Mesodermal cell (in vitro differentiated cells): ENCODE measurements around the gene C20orf96.
A peak's percentile ranks its signal among the peaks of the same experiment; 100 is the strongest.

Experiments used
- H3K27ac ChIP-seq: 2 replicates; pipeline ENCODE4 v1.7.0; 2013; ENCODE audit warnings: mild to moderate bottlenecking, low read depth, low read length, moderate library complexity; ENCODE audit not compliant: severe bottlenecking
- H3K36me3 ChIP-seq: 2 replicates; pipeline ENCODE4 v1.7.1; 2013; ENCODE audit warnings: mild to moderate bottlenecking, low read length, moderate library complexity; ENCODE audit not compliant: control insufficient read depth, insufficient read depth
- H3K4me1 ChIP-seq: one replicate; pipeline ENCODE4 v1.7.1; 2013; ENCODE audit warnings: mild to moderate bottlenecking, low read length; ENCODE audit not compliant: insufficient read depth, control insufficient read depth, poor library complexity, severe bottlenecking
- H3K4me3 ChIP-seq: 2 replicates; pipeline ENCODE4 v1.7.0; 2013; ENCODE audit warnings: low read length, control low read depth, mild to moderate bottlenecking; ENCODE audit not compliant: insufficient read depth, poor library complexity, severe bottlenecking; ENCODE audit errors: extremely low read depth
- H3K9me3 ChIP-seq: 2 replicates; pipeline ENCODE4 v1.7.1; 2013; ENCODE audit warnings: mild to moderate bottlenecking, low read length, moderate library complexity; ENCODE audit not compliant: control insufficient read depth
- WGBS, 2 experiments: methylation state at CpG; one replicate each; pipeline ENCODE4 v1.1.5; 2013; ENCODE audit warnings: missing lambda C conversion rate in 2 of 2; ENCODE audit not compliant: insufficient coverage in 2 of 2; 5-methylcytosine and 5-hydroxymethylcytosine counted together

Gene C20orf96

DNA sequence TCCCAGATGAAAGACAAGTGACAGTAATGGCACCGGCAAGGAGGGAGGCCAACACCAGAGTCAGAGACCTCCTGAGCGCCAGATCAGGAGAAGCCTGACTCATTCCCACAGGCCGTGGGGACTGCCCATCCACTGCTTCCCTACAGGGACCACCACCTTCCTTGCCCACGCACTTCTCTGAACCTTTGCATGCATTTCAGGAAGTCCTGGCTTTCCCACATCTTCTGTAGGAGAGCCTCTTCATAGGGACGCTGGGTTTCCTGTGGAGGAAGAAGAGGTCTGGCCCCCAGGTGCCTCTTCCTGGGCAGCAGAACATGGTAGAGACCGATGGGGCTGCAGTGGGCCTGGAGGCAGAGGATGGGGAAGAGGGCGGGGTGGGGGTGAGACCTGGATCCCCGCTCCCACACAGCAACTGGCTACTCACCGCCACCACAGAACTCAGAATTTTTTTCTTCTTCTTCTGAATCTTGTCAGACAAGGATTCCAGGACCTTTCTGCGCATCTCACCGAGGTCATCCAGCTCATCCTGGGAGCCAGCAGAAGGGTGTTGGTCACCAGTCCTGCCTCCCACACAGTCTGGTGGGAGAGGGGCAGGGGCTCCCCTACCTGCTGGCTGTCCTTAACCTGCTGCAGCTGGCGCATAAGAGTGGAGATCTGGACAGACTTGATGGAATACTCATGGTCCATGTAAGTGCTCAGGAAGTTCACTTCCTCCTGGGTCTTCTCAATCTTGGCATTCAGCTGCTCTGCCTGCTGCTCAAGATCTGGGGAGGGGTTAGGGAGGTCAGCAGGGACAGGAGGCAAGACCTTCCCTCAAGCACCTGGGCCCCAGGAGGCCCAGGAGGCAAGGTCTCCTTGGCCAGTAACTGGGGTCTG lies 13.7 kb downstream of the C20orf96 start:
- Histone ChIP-seq H3K27ac (no peak overlapping the region), H3K36me3 (peaks cover 75% of the 10 kb centered on the region), H3K4me1 (no peaks in the 10 kb centered on the region), H3K9me3 (no peaks in the 10 kb centered on the region), H3K4me3 (no peak overlapping the region)
- WGBS, 2 experiments, result 90 to 99% methylated on average over 7 to 8 of the region's 12 CpGs

DNA sequence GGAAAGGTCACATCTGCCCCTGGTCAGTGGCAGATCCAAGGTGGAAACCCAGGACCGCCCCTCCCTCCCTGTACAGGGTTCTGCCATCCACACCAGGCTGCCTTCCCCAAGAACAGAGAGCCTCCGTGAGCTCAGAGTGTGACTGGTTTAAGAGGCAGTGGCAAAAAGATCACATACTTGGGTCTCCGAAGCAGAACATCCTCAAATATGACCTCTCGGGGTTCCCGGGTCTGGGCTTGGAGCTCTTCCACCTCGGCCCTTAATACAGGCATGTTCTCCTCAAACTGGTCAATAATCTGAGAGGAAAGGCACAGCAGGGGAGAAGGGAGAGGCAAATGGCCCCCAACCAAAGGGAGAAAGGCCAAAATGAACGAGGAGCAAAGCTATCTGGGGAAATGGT lies 14.8 kb downstream of the C20orf96 start:
- WGBS, 2 experiments, result 96 to 99% methylated on average over 4 to 5 of the region's 7 CpGs
- H3K27ac ChIP-seq, result no peak overlapping the region
- peaks cover 71% of the 10 kb centered on the region for H3K36me3 ChIP-seq
- no peaks in the 10 kb centered on the region for H3K9me3 ChIP-seq
- H3K4me1 ChIP-seq, result no peaks in the 10 kb centered on the region
- no peak overlapping the region for H3K4me3 ChIP-seq

DNA sequence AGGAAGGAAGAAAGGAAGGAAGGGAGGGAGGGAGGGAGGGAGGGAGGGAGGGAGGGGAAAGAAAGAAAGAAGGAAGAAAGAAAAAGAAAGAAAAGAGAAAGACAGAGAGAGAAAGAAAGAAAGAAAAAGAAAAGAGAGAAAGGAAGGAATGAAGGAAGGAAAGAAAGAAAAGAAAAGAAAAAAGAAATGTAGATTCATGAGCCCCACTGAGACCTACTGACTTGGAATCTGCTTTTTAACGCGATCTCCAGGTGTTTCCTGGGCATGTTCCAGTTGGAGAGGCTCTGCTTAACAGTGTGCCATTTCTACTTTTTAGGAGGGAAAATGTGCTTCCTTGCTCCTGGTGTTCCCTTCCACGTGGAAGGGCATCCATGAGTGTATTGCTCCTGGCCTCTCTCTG lies 16.7 kb downstream of the C20orf96 start:
- H3K9me3 ChIP-seq, result no peaks in the 10 kb centered on the region
- no peak overlapping the region for H3K27ac ChIP-seq
- 50 to 67% methylated on average over 2 to 3 of the region's 3 CpGs for WGBS, 2 experiments
- H3K4me1 ChIP-seq, result no peaks in the 10 kb centered on the region
- no peak overlapping the region for H3K4me3 ChIP-seq
- H3K36me3 ChIP-seq, result peaks cover 59% of the 10 kb centered on the region

DNA sequence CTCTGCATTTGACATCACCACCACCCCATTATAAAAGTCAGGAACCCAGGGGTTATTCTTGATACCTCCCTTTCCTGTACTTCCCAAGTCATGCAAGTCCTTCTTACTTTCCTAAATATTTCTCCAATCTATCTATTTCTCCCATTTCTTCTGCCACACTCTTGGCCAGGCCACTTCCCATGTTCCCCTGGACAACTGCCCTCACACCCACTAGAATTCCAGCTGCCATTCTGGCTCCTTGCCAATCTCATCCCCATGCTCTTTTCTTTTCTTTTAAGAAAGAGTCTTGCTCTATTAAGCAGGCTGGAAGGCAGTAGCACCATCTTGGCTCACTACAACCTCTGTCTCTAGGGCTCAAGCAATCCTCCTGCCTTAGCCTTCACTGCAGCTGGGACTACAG lies 17.8 kb downstream of the C20orf96 start:
- no peak overlapping the region for H3K4me3 ChIP-seq
- H3K36me3 ChIP-seq, result peaks cover 49% of the 10 kb centered on the region
- no peak overlapping the region for H3K27ac ChIP-seq
- H3K9me3 ChIP-seq, result no peaks in the 10 kb centered on the region
- no peaks in the 10 kb centered on the region for H3K4me1 ChIP-seq

DNA sequence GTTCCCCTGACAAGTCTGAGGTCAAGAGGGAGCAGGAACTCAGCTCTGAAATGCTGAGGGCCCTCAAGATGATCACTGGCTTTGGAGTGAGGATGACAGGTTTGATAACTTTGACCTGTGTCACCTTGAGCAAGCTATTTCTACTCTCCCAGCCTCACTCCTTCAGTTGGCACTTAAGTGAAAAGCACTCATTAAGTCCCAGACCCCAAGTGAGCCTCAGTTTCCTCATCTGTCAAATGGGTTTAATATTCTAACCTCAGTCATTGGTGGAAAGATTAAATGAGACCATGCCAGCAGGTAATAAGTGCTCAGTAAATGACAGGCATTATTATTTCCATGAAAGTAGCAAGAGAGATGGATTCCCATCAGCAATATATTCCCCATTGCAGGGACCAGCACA lies 19.0 kb downstream of the C20orf96 start:
- Histone ChIP-seq H3K27ac (no peak overlapping the region), H3K4me1 (no peaks in the 10 kb centered on the region), H3K36me3 (peaks cover 37% of the 10 kb centered on the region), H3K9me3 (no peaks in the 10 kb centered on the region), H3K4me3 (no peak overlapping the region)

DNA sequence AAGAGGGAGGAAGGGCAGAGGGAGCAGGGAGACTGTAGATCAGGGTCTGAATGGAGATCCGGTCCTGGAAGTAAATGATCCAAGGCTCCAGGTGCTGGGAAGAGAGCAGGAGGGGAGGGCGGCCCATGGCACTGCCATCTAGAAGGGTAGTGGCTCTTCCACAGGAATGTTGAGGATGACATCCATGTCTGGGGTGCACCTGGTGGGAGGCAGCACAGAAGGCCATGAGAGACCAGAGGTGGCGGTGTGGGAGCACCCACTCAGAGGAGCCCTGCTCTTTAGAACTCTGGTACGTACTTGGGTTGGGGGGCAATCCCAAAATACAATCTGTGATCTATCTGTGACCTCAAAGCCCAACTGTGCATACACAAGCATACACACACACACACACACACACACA lies 19.5 kb downstream of the C20orf96 start:
- Histone ChIP-seq H3K27ac (no peak overlapping the region), H3K4me1 (no peaks in the 10 kb centered on the region), H3K36me3 (peaks cover 33% of the 10 kb centered on the region), H3K9me3 (no peaks in the 10 kb centered on the region), H3K4me3 (no peak overlapping the region)
- WGBS, 2 experiments, result 87 to 94% methylated on average over 3 of the region's 4 CpGs

DNA sequence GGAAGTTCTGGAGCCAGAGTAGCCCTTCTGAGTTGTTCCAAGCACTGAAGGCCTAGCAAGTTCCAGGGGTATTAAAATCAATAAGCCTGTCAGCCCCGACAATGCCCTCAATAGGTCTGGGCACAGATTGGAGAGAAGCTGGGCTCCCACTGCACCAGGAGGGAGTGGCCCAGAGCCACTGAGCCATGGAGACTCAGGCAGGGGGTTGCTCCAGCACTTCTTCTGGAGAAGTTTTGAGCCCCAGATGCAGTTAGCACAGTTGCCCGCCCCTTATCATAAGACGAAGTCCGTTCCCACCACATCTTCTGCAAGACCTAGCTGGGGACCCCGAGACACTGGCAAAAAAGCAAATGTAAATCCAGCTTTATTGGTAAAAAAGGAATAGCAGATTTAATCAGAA lies 20.0 kb downstream of the C20orf96 start:
- Histone ChIP-seq H3K36me3 (peaks cover 27% of the 10 kb centered on the region), H3K4me1 (no peaks in the 10 kb centered on the region), H3K27ac (no peak overlapping the region), H3K4me3 (no peak overlapping the region), H3K9me3 (no peaks in the 10 kb centered on the region)
- 92 to 96% methylated on average over 4 of the region's 5 CpGs for WGBS, 2 experiments

DNA sequence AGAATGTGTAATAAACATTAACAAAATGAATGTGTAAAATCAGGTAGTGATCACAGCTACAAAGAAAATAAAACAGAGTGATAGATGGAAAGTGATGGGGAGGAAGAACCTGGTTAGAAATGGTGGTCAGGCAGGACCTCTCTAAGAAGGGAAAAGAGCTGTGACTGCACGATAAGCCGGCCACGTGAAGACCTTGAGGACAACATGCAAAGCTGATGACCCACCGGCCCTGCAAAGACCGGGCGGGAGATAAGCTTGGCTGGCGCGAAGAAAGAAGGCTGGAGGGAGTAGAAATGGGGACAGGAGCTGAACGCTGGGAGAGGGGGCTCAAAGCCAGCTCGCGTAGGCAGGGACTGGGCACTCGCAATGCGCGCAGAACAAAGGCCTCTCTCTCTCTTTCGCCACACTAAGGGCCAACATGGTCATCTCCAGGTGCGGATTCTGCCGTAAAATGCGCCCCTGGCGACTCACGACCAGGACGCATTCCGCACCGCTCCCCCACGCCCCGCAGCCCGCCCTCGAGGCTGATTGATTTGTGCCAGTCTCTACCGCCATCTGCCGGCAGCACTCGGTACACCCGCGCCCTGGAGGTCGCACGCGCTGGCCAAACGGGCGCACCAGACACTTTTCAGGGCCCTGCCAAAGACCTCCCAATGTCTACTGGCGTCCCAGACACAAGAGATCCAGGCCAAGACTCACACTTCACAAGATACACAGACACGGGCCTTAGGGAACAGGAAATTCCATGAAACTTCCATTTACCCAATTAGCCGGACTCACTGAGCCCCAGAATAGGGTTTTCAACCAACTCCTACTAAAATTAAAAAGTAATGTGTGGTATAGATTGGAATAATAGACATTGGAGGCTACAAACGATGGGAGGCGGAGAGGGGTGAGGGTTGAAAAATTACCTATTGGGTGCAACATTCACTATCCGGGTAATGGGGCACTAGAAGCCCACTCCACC lies 23.7 kb downstream of the C20orf96 start:
- Histone ChIP-seq H3K36me3 (peaks cover 13% of the 10 kb centered on the region), H3K4me1 (no peaks in the 10 kb centered on the region), H3K27ac (no peak overlapping the region), H3K4me3 (peak overlapping the region; percentile 24), H3K9me3 (no peaks in the 10 kb centered on the region)
- 14 to 16% methylated on average over 36 of the region's 43 CpGs for WGBS, 2 experiments

DNA sequence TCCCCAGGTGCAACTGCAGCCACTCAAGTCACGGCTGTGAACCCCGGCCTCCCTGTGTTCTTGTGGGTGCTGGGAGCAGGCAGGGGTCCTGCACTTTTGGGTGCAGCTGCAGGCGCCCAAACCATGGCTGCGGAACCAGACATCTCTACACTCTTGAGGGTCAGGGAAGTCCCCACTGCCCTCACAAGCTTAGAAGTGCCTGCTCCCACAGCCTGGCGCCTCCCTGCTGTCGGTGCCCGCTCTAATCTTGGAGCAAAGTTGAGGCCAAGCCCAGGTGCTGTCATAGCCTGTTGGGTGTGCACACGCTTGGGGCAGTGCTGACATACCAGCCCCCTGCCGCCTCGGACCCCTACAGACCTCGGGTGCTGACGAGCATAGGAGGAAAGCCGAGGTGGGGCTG lies 26.8 kb downstream of the C20orf96 start:
- H3K27ac ChIP-seq, result no peak overlapping the region
- H3K4me1 ChIP-seq, result no peaks in the 10 kb centered on the region
- H3K36me3 ChIP-seq, result no peaks in the 10 kb centered on the region
- H3K9me3 ChIP-seq, result no peaks in the 10 kb centered on the region
- no peak overlapping the region for H3K4me3 ChIP-seq
- 85 to 89% methylated on average over 10 to 12 of the region's 13 CpGs for WGBS, 2 experiments

DNA sequence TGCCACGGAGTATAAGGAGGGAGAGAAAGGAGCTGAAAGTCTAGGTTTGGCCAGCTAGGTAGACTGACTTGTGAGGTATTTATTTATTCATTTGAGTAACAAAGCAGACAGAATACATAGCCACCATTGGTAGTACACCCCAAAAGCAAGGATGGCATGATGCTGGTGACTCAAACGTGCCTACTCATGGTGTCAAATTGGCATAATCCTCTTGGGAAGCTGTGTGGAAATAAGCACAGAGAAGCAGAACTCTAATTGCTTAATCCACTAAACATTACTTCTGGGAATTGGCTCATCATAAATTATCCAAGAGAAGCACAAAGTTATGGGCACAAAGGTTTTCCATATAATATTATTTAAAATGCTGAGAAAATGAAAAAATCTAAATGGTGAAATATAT lies 30.6 kb downstream of the C20orf96 start:
- H3K4me3 ChIP-seq, result no peak overlapping the region
- no peak overlapping the region for H3K27ac ChIP-seq
- no peaks in the 10 kb centered on the region for H3K9me3 ChIP-seq
- WGBS, 2 experiments, result no CpG with 5 or more reads among the region's 2 CpGs
- no peaks in the 10 kb centered on the region for H3K36me3 ChIP-seq
- H3K4me1 ChIP-seq, result no peaks in the 10 kb centered on the region

DNA sequence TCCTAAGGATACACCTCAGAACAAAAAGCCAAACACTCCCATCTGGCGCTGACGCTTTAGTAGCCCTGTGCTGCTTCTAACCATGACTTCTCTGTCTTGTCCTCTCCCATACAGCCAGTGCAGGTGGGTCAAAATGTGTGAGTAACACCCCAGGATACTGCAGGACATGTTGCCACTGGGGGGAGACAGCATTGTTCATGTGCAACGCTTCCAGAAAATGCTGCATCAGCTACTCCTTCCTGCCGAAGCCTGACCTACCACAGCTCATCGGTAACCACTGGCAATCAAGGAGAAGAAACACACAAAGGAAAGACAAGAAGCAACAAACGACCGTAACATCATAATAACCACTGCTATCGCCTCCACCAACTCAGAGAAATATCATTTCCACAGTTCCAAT lies 31.6 kb downstream of the C20orf96 start:
- WGBS, 2 experiments, result 51 to 79% methylated on average over 5 to 8 of the region's 8 CpGs
- H3K36me3 ChIP-seq, result no peaks in the 10 kb centered on the region
- no peak overlapping the region for H3K27ac ChIP-seq
- H3K4me1 ChIP-seq, result no peaks in the 10 kb centered on the region
- H3K4me3 ChIP-seq, result no peak overlapping the region
- no peaks in the 10 kb centered on the region for H3K9me3 ChIP-seq
